NCI-H2227 treated with DMSO at 0.1 percent for 48 hours (cell line): ENCODE data around the gene SMIM28.

ENCODE experiments used
- DNase-seq: peaks from one replicate; lab custom pipeline; 2025; lab: John Stamatoyannopoulos, UW

The SMIM28 gene

GRCh38 chr6:138430361-138431145 lies 52.8 kb downstream of the SMIM28 start:
- DNase-seq, result no peak

- DNase-seq, result no peak
Measured at GRCh38 chr6:138431256-138432062, 53.8 kb downstream of the SMIM28 start.

GRCh38 chr6:138432063-138432356 lies 54.3 kb downstream of the SMIM28 start:
- no peak for DNase-seq
